Activated T-cell treated with anti-CD3 and anti-CD28 coated beads for 1 hour (primary cell): ENCODE data around the gene ACP4.

Source experiments
- DNase-seq: peaks from one replicate; pipeline ENCODE4 v3.0.0-alpha.2; 2020; ENCODE audit warnings: low read depth

Gene ACP4

GRCh38 chr19:50823389-50824042 lies 33.3 kb downstream of the ACP4 start, which contains the start of gene KLK1:
KLK1 (minus strand) TSS chr19:50823787; CDS start chr19:50823748, 39 bp downstream.
- no peak for DNase-seq

GRCh38 chr19:50826492-50827240 lies 36.5 kb downstream of the ACP4 start:
- no peak for DNase-seq

DNA sequence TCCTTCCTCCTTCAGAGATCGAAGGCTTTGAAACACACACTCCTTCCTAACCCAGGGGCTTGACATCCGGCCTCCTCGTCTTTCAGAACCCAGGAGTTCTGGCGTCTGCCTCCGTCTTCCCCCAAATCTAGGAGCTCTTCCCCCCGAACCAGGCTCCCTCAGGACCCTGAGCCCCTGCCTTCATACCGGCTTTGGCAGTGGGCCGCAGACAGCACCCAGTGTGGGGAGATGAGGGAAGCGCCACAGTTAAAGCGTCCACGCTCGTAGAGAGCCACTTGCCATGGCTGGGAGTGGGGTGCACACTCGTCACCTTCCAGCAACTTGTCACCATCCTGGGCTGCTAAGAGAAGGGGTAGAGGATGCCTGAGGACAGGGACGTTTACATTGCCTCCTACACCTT lies 37.3 kb downstream of the ACP4 start:
- no peak for DNase-seq

GRCh38 chr19:50829801-50830200 lies 39.6 kb downstream of the ACP4 start:
- DNase-seq, result no peak

DNA sequence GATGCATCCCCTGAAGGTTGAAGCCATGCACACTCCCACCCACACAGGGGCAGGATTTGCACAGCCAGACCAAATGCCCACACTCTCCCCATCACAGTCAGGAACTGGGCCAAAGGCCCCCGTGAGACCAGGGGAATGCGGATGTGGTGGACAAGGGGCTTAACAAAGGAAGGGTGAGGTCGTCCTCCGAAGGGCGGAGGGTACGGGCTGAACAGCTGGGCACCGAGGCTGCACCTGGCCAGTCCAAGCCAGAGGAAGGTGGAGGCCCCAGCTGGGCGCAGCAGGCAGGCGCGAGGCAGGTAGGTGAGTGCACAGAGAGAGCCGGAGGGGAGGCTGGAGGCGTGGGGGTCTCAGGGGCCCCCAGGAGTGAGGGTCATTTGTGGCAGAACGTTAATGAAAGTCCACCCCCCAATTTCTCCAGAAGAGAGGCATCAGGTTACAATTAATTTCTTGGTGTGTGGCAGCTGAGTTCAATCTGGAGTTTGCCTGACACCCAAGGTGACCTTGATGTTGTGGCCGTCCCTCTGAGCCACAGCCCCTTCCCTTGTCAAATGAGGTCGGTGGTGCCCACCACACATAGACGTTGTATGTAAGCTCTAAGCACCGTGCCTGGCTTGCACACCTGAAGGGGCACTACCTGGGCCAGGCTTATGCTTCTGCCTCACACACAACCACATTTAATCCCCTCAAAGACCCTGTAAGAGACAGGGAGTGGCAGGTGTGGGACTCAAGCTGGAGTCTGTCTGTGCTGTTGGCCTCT lies 40.2 kb downstream of the ACP4 start:
- no peak for DNase-seq

- DNase-seq, result no peak
Observed at GRCh38 chr19:50831026-50831396, 40.8 kb downstream of the ACP4 start.

DNA sequence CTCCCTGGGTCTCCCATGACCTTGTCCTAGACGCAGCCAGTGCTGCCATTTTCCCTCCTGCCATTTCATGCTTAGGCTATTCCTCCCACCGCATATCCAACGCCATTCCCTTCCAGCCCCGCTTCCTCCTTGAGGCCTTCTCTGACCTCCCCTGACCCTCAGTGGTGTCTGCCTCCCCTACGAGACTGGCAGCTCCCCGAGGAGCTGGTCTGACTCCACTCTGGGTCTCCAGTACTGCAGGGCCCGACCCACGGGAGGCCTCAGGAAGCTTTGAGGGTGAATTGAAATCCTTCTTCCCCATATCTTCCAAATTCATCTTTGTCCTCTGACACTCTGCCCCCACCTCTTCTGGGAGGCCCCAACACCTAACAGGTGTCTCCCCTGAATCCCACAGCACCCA lies 42.5 kb downstream of the ACP4 start:
- no peak for DNase-seq

GRCh38 chr19:50833117-50833801 lies 43.0 kb downstream of the ACP4 start, which contains the start of gene KLK15:
KLK15 (minus strand) TSS chr19:50833574; CDS start chr19:50831492, 2,082 bp downstream.
- DNase-seq, result no peak

GRCh38 chr19:50833802-50834167 lies 43.6 kb downstream of the ACP4 start:
- DNase-seq, result no peak

DNA sequence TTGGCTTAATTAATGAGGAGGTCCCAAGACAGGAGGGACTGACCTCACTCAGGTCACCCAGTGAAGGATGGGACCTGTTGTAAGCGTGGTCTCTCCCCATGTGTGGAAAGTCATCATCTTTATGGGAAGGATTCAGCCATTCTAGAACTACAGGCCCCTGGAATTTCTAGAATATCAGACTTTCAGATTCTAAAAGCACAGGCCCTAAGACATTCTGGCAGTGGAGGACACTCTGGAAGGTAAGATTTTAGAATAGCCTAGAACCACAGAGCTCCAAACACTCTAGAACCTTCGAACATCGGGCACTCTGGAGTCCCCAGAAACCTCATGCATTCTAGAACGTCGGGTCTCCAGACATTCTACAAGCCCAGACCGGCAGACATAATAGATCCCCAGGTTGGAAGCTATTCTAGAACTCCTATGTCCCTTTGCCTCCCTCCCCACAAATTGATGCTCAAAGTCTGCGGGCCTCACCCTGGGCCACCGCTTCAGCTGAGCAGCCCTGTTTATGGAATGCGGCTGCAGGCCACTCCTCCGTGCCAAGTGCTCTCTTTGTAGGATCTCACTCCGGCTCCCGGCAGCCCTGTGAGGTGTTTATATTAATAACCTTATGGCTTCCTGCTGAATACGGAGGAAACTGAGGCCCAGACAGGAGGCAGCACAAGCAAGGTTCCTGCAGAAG lies 45.0 kb downstream of the ACP4 start:
- no peak for DNase-seq

DNA sequence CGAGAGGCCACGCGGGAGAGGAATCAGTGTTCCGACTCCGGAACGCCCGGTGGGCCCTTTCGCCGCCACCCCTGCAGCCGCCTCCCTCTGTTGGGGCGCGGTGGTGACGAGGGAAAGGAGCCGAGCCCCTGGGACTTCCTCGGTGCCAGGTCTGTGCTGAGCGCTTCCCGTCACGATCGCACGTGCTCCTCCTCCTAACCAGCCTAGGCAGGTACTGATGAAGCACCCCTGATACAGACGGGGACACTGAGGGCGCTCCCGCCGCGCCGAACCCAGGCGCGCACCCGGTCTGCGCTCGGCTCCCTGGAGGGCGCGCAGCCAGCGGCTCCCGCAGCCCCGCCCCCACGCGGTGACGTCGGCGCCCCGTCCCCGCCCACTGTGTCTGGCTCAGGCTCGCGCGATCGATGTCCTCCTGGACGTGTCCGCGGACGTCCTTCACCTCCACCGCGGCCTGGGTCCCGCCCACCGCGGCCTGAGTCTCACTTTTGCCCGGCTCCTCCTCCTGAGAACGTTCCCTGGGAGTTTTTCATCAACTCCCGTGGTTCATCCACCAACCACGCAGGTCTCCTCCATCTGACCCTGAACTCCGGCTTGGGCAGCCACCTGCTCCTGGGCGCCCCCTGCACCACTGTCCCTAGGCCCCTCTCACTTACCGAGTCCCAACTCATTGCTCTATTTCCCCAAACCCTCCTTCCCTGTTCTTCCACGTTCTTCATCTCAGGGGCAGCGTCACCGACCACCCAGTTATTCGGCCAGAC lies 45.7 kb downstream of the ACP4 start:
- DNase-seq, result peak; percentile 51

GRCh38 chr19:50836543-50837195 lies 46.5 kb downstream of the ACP4 start:
- DNase-seq, result no peak

GRCh38 chr19:50837300-50837699 lies 47.1 kb downstream of the ACP4 start:
- no peak for DNase-seq

- no peak for DNase-seq
Observed at GRCh38 chr19:50838239-50838638, 48.0 kb downstream of the ACP4 start.

GRCh38 chr19:50839712-50840655 lies 49.8 kb downstream of the ACP4 start:
- no peak for DNase-seq

DNA sequence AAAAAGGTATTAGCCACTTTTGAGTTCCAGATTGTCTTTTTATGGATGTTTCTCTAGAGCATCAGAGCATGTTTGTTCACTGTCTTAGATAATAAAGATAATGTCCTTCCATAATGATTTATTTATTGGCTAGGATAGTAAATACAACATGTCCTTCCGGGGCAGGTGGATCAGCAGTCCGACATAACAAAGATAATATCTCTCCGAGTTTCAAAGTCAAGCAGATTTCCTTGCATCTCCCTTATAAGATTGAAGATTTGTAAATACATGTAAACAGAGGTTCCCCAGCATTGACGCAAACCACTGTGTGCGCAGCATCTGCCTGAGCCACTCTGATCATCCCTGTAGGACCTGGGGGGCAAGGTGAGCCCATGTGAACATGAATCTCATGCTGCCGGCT lies 51.9 kb downstream of the ACP4 start:
- DNase-seq, result no peak

- no peak for DNase-seq
Observed at GRCh38 chr19:50843205-50843604, 53.0 kb downstream of the ACP4 start.

DNA sequence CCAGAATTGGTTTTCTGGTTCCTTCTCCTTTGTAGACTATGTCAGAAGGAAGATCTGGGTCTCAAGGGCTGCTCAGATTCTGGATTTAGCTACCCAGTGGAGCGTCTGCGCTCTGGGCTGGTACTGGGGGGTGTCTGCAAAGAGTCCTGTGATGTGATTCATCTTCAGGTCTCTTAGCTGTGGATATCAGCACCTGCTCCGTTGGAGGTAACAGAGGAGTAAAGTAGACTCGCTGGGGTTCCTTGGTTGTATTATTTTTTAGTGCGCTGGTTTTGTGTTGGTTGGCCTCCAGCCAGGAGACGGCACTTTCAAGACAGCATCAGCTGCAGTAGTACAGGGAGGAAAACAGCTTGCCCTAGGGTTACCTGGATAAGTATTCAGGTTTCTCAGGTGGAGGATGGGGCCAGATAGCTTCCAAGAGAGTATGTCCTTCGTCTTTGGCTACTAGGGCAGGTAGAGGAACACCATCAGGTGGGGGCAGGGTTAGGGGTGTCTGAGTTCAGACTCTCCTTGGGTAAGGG lies 53.5 kb downstream of the ACP4 start:
- DNase-seq, result no peak

DNA sequence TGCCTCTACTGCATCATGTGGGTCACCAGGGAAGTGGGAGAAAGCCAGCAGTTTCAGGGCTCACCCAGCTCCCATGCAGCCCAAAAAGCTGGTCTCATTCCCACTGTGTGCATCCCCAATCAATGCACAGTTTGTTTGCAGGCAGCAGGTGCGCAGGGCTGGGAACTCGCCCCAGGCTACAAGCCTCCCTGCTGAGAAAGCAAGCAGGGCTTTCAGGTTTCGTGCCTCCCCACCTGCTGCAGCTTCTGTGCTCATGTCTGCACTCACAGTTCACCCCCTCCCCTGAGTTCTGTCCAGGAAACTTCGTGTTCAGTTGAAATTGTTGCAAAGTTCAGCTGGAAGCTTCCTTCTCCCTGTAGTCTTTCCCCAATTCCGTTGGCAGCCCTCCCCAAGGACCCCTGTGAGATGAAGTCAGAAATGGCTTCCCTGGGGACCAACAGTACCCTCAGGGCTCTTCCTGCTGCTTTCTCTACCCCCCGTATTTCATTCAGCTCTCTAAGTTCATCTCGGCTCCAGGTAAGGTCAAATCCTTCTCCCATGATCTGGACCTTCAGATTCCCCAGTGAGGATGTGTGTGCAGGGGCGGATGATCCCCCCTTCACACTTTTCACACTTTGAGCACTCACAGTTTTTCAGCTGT lies 54.2 kb downstream of the ACP4 start:
- DNase-seq, result no peak
